LNCaP clone FGC (cell line): ENCODE measurements around the gene CFAP97D2.
"Not testable (repeated sequence)": the region's sequence is repeated elsewhere in the genome, so short reads cannot be mapped to it uniquely, and the experiment has no call there.

Experiments used
- DNase-seq: peaks from one replicate; pipeline ENCODE4 v3.0.0-alpha.2; 2011; ENCODE audit warnings: low read depth
- H3K4me3 ChIP-seq: 2 replicates; pipeline ENCODE4 v1.5.1; 2011; ENCODE audit warnings: mild to moderate bottlenecking, low read depth, low read length, control low read depth
- CTCF ChIP-seq: IDR thresholded peaks from 2 replicates; pipeline ENCODE4 v1.5.1; 2012; ENCODE audit warnings: mild to moderate bottlenecking; ENCODE audit not compliant: control insufficient read depth, insufficient read depth; ENCODE audit errors: extremely low read depth

The CFAP97D2 gene

GRCh38 chr13:114179087-114179658 lies at the start of gene CFAP97D2:
Gene CFAP97D2, plus strand, starts transcription at chr13:114179257. Its CDS starts 74 bp downstream, at chr13:114179331.
- no peak within 1 kb of the TSS for H3K4me3 ChIP-seq
- no peak for DNase-seq
- TF ChIP-seq CTCF = no peak

- H3K4me3 ChIP-seq = no peak overlapping the region
- TF ChIP-seq CTCF = no peak
- no peak for DNase-seq
Observed at GRCh38 chr13:114129649-114130062, 49.4 kb upstream of the CFAP97D2 start.

- TF ChIP-seq CTCF = no peak
- no peak for DNase-seq
- H3K4me3 ChIP-seq = no peak overlapping the region
Observed at GRCh38 chr13:114130131-114130836, 48.8 kb upstream of the CFAP97D2 start.

- DNase-seq = no peak
- no peak overlapping the region; the same call in 1 of the 2 replicates for H3K4me3 ChIP-seq
- no peak for TF ChIP-seq CTCF
Observed at GRCh38 chr13:114130837-114131582, 48.0 kb upstream of the CFAP97D2 start.

GRCh38 chr13:114131583-114132418 lies 47.3 kb upstream of the CFAP97D2 start:
- peak overlapping the region; percentile 61 for H3K4me3 ChIP-seq
- DNase-seq = no peak
- no peak for TF ChIP-seq CTCF

GRCh38 chr13:114132419-114133121 lies 46.5 kb upstream of the CFAP97D2 start, which contains the start of gene RASA3:
Gene RASA3, minus strand, starts transcription at chr13:114132623. Its CDS starts 134 bp downstream, at chr13:114132489.
- peak within 1 kb of the TSS; percentile 61 for H3K4me3 ChIP-seq
- no peak for TF ChIP-seq CTCF
- no peak for DNase-seq

GRCh38 chr13:114133126-114133525 lies 45.9 kb upstream of the CFAP97D2 start:
- not testable (repeated sequence) for DNase-seq, H3K4me3 ChIP-seq

GRCh38 chr13:114133552-114133951 lies 45.5 kb upstream of the CFAP97D2 start:
- DNase-seq, H3K4me3 ChIP-seq: not testable (repeated sequence)
